ENCODE measurements around the gene MEGF11. TPM values are rescaled to one million over a fixed set of nuclear protein-coding genes. Genes with fewer than 3 reads are reported as not detected.

MEGF11 gene
- polyA plus RNA-seq, 3 donors from 2014 or later = not detected

DNA sequence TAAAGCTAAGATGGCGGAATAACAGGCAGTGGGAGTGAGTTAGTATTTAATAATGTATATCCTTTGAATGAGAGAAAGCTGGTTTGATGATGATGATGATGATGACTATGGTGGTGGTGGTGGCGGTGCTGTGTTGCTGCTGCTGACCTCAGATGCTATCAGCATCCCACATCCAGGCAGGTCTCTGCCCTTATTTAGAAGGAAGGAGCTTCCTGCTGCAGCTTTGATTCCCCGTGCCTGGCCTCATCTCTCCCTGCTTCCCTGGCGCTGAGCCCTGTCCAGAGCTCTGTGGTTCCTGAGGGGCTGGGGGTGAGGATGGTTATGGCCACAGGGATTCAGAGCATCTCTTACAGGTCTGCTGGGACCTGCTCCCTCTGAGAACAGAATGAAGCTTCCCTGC is 311.1 kb downstream of the MEGF11 start:
- Mint-ChIP-seq H3K36me3 (no peaks in the 10 kb centered on the region), H3K9me3 (no peaks in the 10 kb centered on the region), H3K27me3 (ENCODE audit: low read depth in 3 of 3) (peaks cover 2 to 3% (median 2%) of the 10 kb centered on the region in 3 donors), H3K4me3 (no peak overlapping the region), H3K4me1 (no peaks in the 10 kb centered on the region), H3K27ac (no peak overlapping the region)
- DNase-seq = no peak

DNA sequence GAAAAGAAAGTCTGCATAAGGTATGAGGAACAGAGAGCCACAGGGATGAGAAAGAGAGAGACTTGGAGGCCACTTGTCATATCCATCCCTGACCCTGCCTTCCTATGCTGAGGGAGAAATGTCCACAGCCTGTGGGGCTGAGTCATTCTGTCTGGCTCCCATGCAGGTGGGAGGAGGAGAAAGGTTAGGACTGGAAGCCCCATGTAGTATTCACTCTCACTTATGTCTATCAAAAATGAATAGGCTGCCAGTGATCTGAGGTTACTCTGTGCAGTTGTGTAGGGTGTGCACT is 313.0 kb downstream of the MEGF11 start:
- no peak overlapping the region for H3K27ac Mint-ChIP-seq

DNA sequence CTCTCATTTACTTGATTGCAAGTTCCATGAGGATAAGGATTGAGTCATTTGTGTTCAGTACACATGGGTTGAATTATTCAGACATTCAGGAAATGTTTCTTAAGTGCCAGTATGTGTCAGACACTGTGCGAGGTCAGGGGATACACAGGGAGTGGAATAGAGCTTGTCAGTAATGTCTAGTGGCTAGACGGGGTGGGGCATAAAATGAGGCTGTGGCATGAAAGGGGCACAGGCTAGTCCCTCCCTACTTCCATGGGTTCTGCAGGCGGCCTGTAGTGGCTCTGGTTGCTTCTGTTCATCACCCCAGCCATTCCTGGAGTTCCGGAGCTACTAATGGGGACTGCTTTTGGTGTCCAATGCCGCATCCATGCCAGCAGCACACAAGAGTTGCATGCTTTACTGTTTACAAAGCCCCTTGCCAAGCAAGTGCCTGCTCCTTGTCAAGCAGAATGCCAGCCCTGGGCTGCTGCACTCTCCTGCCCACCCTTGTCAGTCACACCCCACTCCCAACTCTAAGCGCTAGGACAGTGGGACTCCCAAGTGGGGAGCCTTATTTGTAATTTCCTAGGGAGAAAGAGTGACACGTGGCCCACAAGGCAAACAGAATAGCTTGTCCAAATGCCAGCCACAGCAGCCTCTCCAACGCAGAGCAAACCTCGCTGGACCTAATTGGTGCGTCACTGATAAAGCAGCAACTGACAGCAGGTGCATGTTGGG is 313.5 kb downstream of the MEGF11 start:
- Mint-ChIP-seq H3K9me3 (no peaks in the 10 kb centered on the region), H3K27ac (no peak overlapping the region), H3K36me3 (no peaks in the 10 kb centered on the region), H3K27me3 (ENCODE audit: low read depth in 3 of 3) (peaks cover 2 to 4% (median 2%) of the 10 kb centered on the region in 3 donors), H3K4me3 (no peak overlapping the region), H3K4me1 (no peaks in the 10 kb centered on the region)
- no peak for DNase-seq

More for the DNA sequence above, 313.0 kb downstream of the MEGF11 start:
- H3K9me3 Mint-ChIP-seq = no peaks in the 10 kb centered on the region
- DNase-seq = no peak
- H3K4me1 Mint-ChIP-seq = no peaks in the 10 kb centered on the region
- peaks cover 2 to 4% (median 2%) of the 10 kb centered on the region in 3 donors for H3K27me3 Mint-ChIP-seq (ENCODE audit: low read depth in 3 of 3)
- no peaks in the 10 kb centered on the region for H3K36me3 Mint-ChIP-seq
- no peak overlapping the region for H3K4me3 Mint-ChIP-seq

DNA sequence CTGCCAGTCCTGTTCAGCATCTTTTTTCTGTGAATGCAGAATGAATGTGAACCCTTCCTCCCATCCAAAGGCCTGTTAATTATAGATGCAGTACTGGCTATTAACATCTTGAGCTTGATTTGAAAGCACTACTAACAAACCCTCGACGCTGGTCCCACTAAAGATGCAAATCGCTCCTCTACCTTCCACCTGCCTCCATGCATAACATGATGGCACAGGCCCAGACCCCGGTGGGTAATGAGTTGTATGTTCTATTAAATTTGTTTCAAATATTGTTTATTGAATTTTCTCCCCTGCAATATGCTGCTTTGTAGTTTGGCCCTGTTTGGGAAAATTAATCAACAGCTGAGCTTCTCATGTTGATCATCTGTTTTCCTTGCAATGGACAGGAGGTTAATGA is 314.9 kb downstream of the MEGF11 start:
- Mint-ChIP-seq H3K9me3 (no peaks in the 10 kb centered on the region), H3K27ac (no peak overlapping the region), H3K27me3 (ENCODE audit: low read depth in 3 of 3) (peaks cover 2 to 4% (median 2%) of the 10 kb centered on the region in 3 donors), H3K36me3 (no peaks in the 10 kb centered on the region), H3K4me1 (no peaks in the 10 kb centered on the region), H3K4me3 (no peak overlapping the region)
- no peak for DNase-seq

DNA sequence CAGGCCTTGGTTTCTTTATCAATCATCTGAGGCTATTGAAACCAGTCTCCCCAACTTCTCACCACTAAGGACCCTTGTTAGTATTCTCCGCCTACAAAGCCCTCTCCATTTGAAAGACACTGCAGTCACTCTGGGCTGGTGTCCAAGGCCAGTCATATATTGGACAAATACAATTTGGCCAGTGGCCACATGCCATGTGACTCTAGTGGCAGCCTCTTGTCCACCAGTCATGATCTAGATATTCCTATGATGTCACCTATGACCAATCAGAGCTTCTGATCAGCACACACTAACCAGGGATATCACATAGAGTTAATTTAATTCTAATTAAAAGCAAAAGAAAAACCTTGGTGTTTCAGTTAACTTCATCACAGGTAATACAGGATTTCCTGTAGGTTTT is 316.1 kb downstream of the MEGF11 start:
- Mint-ChIP-seq H3K27ac (no peak overlapping the region), H3K4me1 (no peaks in the 10 kb centered on the region), H3K9me3 (no peaks in the 10 kb centered on the region)

DNA sequence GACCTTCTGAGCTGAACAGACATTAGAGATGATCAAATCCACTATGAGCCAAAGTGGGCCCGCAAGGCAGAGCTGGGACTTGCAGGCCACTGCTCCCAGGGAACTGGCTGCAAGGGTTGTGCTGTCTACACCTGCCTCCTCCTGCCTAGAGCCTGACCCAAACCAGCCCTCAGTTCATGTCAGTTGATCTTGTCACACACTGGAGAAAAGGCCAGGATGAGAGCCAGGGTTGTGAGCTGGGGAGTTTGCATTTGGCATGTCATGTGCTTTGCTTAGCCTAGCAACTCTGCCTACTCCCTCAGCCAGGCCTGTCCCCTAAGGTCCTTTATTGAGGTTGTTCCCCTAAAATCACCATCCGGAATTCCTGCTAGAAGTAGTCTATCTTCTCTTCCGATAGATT is 316.5 kb downstream of the MEGF11 start:
- no peak for DNase-seq
- Mint-ChIP-seq H3K4me1 (no peaks in the 10 kb centered on the region), H3K4me3 (no peak overlapping the region), H3K27me3 (ENCODE audit: low read depth in 3 of 3) (peaks cover under 1 to 4% (median 2%) of the 10 kb centered on the region in 3 donors), H3K36me3 (no peaks in the 10 kb centered on the region), H3K27ac (no peak overlapping the region), H3K9me3 (no peaks in the 10 kb centered on the region)

More for the DNA sequence above, 316.1 kb downstream of the MEGF11 start:
- no peaks in the 10 kb centered on the region for H3K36me3 Mint-ChIP-seq
- DNase-seq = no peak
- H3K4me3 Mint-ChIP-seq = no peak overlapping the region
- H3K27me3 Mint-ChIP-seq (ENCODE audit: low read depth in 3 of 3) = peaks cover 2 to 4% (median 2%) of the 10 kb centered on the region in 3 donors

DNA sequence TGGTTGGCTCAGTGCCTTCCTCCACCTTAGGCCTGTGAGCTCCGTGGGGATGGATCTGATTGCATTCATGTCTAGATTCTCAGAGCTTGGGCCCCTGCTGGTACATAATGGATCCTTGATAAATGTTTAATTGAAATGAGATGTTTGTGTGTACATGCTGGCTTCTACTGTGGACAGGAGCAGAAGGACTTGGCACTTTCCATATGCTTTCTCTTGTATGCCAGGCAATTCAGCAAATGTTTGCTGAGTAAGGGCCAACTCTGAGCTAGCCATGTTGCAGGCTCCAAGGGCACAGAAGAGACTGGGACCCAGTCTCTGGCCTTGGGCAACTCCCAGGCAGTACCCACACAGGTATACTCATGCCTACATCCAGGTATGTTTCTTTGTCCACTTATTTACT is 317.3 kb downstream of the MEGF11 start:
- Mint-ChIP-seq H3K4me1 (no peaks in the 10 kb centered on the region), H3K9me3 (no peaks in the 10 kb centered on the region), H3K4me3 (no peak overlapping the region), H3K27ac (no peak overlapping the region), H3K36me3 (peaks cover 0 to 3% (median 0%) of the 10 kb centered on the region in 3 donors), H3K27me3 (ENCODE audit: low read depth in 3 of 3) (peaks cover 0 to 4% (median 0%) of the 10 kb centered on the region in 3 donors)
- DNase-seq = no peak

DNA sequence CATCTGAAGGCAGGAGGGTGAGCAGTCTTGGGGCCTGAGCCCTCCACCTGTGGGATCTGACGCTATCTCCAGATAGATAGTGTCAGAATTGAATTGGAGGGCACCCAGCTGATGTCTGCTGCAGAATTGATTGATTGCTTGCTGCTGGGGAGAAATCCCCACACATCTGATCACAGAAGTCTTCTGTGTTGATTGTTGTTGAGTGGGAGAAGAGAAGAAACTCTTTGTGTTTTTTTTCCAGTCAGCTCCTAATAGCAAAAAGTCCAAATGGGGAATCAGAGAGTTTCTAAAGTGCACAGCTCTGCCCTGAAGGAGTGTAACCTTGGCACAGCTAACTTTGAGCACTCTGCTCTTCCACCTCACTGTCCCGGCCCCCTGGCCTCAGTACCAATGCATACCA is 318.2 kb downstream of the MEGF11 start:
- no peak for DNase-seq
- H3K27me3 Mint-ChIP-seq (ENCODE audit: low read depth in 3 of 3) = peaks cover 0 to 4% (median 0%) of the 10 kb centered on the region in 3 donors
- H3K27ac Mint-ChIP-seq = no peak overlapping the region
- H3K9me3 Mint-ChIP-seq = no peaks in the 10 kb centered on the region
- H3K36me3 Mint-ChIP-seq = peaks cover 0 to 3% (median 0%) of the 10 kb centered on the region in 3 donors
- H3K4me1 Mint-ChIP-seq = no peaks in the 10 kb centered on the region
- no peak overlapping the region for H3K4me3 Mint-ChIP-seq

DNA sequence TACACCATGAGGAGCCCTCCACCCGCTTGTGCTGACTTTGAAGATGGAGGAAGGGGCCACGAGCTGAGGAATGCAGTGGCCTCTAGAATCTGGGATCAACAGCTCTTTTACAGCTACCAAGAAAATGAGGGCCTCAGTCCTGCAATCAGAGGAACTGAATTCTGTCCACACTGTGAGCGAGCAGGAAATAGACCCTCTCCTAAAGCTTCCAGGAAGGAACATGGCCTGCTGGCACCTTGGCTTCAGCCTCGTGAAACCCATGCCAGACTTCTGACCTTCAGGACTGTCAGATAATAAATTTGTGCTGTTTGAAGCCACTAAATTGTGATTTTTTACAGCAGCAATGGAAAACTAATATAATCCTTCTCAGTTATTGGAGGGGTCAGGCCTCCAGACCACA is 322.3 kb downstream of the MEGF11 start:
- Mint-ChIP-seq H3K36me3 (peaks cover 0 to 3% (median 0%) of the 10 kb centered on the region in 3 donors), H3K27me3 (ENCODE audit: low read depth in 3 of 3) (no peaks in the 10 kb centered on the region), H3K4me3 (no peak overlapping the region), H3K27ac (peak overlapping the region in 1 of 6 donors; percentile 25), H3K4me1 (no peaks in the 10 kb centered on the region), H3K9me3 (no peaks in the 10 kb centered on the region)
- no peak for DNase-seq

DNA sequence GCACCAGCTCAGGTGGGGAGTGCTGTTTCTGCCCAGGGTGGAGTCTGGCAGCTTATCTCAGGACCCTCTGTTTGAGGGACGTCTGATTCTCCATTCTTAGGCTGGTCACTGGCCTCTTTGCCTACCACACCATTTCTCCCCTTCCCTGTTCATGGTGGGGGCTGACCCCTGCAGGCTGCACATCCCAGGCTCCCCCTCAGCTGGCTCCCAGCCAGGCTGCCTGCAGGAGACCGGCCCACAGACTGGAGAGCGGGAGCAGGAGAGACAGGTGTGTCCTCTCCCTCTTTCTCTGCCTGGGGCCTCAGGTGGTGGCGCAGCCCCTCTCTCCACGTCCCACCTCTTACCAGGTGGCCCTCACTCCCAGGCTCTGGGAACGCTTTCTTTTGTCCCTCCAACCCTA is 323.4 kb downstream of the MEGF11 start:
- peaks cover 0 to 3% (median 0%) of the 10 kb centered on the region in 3 donors for H3K36me3 Mint-ChIP-seq
- no peaks in the 10 kb centered on the region for H3K9me3 Mint-ChIP-seq
- no peak overlapping the region for H3K27ac Mint-ChIP-seq
- H3K4me3 Mint-ChIP-seq = no peak overlapping the region
- no peaks in the 10 kb centered on the region for H3K27me3 Mint-ChIP-seq (ENCODE audit: low read depth in 3 of 3)
- no peaks in the 10 kb centered on the region for H3K4me1 Mint-ChIP-seq
- DNase-seq = no peak

DNA sequence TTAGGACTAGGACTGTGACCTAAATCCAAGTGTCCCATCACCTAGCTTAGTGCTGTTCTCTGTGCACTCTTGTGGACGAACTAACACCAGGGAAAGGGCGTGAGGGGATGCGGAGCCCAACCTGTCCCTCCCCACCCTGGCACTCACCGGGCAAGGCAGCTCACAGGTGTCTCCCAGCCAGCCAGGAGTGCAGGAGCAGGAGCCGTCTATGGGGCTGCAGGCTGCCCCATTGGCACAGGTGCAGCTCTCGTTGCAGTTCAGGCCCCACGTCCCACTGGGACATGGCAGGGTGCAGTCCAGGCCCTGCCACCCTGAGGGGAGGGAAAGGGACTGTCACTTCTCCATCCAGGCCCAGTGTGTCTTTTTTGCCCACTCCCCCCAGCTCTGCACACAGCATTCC is 324.0 kb downstream of the MEGF11 start:
- H3K27me3 Mint-ChIP-seq (ENCODE audit: low read depth in 3 of 3) = no peaks in the 10 kb centered on the region
- no peak overlapping the region for H3K27ac Mint-ChIP-seq
- no peak overlapping the region for H3K4me3 Mint-ChIP-seq
- H3K4me1 Mint-ChIP-seq = no peaks in the 10 kb centered on the region
- no peak for DNase-seq
- peaks cover 0 to 3% (median 0%) of the 10 kb centered on the region in 3 donors for H3K36me3 Mint-ChIP-seq
- H3K9me3 Mint-ChIP-seq = no peaks in the 10 kb centered on the region

DNA sequence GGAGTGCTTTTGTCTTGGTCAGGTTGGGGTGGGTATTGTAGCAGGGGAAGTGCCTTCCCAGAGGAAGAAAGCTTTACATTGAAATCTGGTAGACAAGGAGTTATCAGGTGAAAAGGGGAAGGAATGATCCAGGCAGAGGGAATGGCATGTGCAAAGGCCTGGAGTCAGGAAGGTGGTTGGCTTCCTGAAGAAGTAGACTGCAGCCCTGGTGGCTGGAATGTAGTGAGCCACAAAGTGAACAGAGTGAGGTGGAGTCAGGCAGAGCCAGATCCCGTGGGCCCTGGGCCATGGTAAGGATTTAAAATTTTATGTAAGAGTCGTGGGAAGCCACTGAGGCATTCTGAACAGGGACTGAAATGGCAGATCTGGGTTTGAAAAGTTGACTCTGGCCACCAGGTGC is 326.0 kb downstream of the MEGF11 start:
- H3K27me3 Mint-ChIP-seq (ENCODE audit: low read depth in 3 of 3) = no peaks in the 10 kb centered on the region
- H3K9me3 Mint-ChIP-seq = no peaks in the 10 kb centered on the region
- peaks cover 0 to 4% (median 3%) of the 10 kb centered on the region in 3 donors for H3K36me3 Mint-ChIP-seq
- H3K4me1 Mint-ChIP-seq = no peaks in the 10 kb centered on the region
- DNase-seq = no peak
- H3K27ac Mint-ChIP-seq = no peak overlapping the region
- no peak overlapping the region for H3K4me3 Mint-ChIP-seq

DNA sequence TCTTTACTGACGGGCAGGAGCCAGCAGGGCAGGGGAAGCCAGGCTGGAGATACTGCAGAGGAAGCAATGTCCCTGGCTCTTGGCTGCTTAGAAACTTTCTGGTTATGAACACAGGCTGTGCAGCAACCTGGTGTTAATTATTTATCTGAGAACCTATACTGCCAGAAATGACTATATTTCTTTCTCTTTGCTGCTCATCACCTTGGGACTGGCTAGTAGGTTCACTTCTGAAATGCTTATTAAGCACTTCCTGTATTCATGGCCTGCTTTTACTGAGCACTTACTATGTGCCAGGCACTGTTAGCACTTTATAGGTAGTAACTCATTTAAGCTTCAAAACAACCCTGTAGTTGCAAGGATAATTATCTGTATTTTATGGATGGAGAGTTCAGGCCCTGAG is 326.7 kb downstream of the MEGF11 start:
- Mint-ChIP-seq H3K36me3 (peaks cover 0 to 4% (median 3%) of the 10 kb centered on the region in 3 donors), H3K4me3 (no peak overlapping the region), H3K9me3 (no peaks in the 10 kb centered on the region), H3K27me3 (ENCODE audit: low read depth in 3 of 3) (no peaks in the 10 kb centered on the region), H3K4me1 (no peaks in the 10 kb centered on the region), H3K27ac (no peak overlapping the region)
- no peak for DNase-seq

DNA sequence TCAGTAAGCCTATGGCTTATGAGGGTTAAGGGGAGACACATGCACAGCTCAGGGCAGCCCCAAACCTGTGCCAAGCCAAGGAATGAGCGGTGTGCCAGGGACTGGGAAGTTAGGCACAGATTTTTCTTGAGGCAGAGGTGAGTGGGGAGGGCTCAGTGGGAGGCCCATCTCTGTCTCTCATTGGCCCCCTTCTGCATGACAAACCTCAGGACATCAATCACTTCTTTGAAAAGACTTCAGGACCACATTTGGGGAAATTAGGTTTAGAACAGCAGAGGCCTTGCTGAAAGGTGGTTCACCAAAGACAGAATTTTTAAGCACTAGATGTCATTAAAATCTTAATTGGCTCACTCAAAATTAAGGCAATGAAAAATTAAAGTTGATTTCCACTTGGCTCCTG is 327.1 kb downstream of the MEGF11 start:
- no peaks in the 10 kb centered on the region for H3K4me1 Mint-ChIP-seq
- no peaks in the 10 kb centered on the region for H3K9me3 Mint-ChIP-seq
- H3K27me3 Mint-ChIP-seq (ENCODE audit: low read depth in 3 of 3) = no peaks in the 10 kb centered on the region
- peaks cover 0 to 4% (median under 1%) of the 10 kb centered on the region in 3 donors for H3K36me3 Mint-ChIP-seq
- H3K4me3 Mint-ChIP-seq = no peak overlapping the region
- no peak overlapping the region for H3K27ac Mint-ChIP-seq
- no peak for DNase-seq

DNA sequence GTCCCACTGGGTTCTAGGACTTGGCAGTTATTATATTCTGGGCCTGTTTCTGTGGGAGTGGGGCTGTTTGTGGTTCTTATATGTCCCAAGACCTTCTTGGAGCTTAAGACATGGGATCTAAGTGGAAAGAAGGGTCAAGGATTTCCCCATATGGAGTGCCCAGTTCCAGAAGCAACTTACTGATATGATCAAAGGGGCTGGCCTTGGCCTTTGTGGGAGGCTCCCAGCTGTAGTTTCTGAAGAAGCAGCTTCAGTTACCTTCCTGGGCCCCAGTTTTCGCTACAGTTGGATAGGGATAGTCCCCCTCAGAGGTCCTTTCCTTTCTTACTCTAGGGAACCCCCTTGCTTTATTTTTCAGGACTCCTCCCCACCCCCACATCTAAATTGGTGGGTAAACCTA is 328.2 kb downstream of the MEGF11 start:
- Mint-ChIP-seq H3K4me3 (no peak overlapping the region), H3K27me3 (ENCODE audit: low read depth in 3 of 3) (no peaks in the 10 kb centered on the region), H3K9me3 (no peaks in the 10 kb centered on the region), H3K27ac (no peak overlapping the region), H3K4me1 (no peaks in the 10 kb centered on the region), H3K36me3 (peaks cover 0 to 4% (median 0%) of the 10 kb centered on the region in 3 donors)
- no peak for DNase-seq

Measured in immature natural killer cell (primary cell).